Mucosa of descending colon (tissue), 3 donors: ENCODE measurements around the gene NOTCH4. TPM values are rescaled to one million over a fixed set of nuclear protein-coding genes. Genes with fewer than 3 reads are reported as not detected.
"Not testable (repeated sequence)": the region's sequence is repeated elsewhere in the genome, so short reads cannot be mapped to it uniquely, and the experiment has no call there.

Experiments
- ATAC-seq: fragments of 200-7000 bp; cut with Tn5 transposase; one replicate; pipeline ENCODE4 v1.9.1; 2020; ENCODE audit warnings: mild to moderate bottlenecking, moderate library complexity
- DNase-seq, 3 donors: peaks; one replicate each; pipeline ENCODE4 v3.0.0-alpha.2; 2020
- H3K36me3 ChIP-seq: fragments of 200-600 bp; one replicate; pipeline ENCODE4 v1.8.0; 2021; ENCODE audit warnings: low read depth, mild to moderate bottlenecking
- H3K4me1 ChIP-seq: fragments of 200-600 bp; one replicate; pipeline ENCODE4 v1.8.0; 2021; ENCODE audit warnings: low read depth, mild to moderate bottlenecking
- H3K4me3 ChIP-seq: fragments of 200-600 bp; one replicate; pipeline ENCODE4 v1.8.0; 2021; ENCODE audit warnings: mild to moderate bottlenecking
- H3K9me3 ChIP-seq: fragments of 200-600 bp; one replicate; pipeline ENCODE4 v1.8.0; 2021; ENCODE audit warnings: mild to moderate bottlenecking
- intact Hi-C, 2 donors: fragments of 100-400 bp; cut with DNase I in 1 of 2; cut with micrococcal nuclease in 1 of 2; formaldehyde crosslinking; loops; one replicate each; pipeline versions ENCODE4 v1.11.0 to v1.11.1; 2022; cut with DNase I, micrococcal nuclease
- total RNA-seq, 3 donors: library from RNA; stranded (reverse); fragmentation: NEBNext Ultra II Directional in 2 of 3; extraction: Animal tissue kit (Norgen Biotek cat#: 25700) in 2 of 3; gene quantifications; one replicate each; pipeline versions ENCODE4 v1.2.1 to v1.2.4, GENCODE V29; 2021 to 2023
- TF ChIP-seq, protein P1 (sequence below): fragments of 200-600 bp; IDR thresholded peaks from one replicate; pipeline ENCODE4 v1.8.0; 2022; ENCODE audit warnings: antibody characterized with exemption, mild to moderate bottlenecking
- donor health status: DM: no; HTN: no; CAD: no; lungs with moderate emphysema.
- donor health status: DM: no; HTN: no; CAD: no.
- donor health status: DM: no; HTN: yes; CAD: no.

The NOTCH4 gene
- total RNA-seq, 3 donors from 2014 or later: 1.5 to 10.5 (median 4.0) TPM

GRCh38 chr6:32216285-32216684 lies 7.6 kb downstream of the NOTCH4 start:
- intact Hi-C loops: no loop called here

DNA sequence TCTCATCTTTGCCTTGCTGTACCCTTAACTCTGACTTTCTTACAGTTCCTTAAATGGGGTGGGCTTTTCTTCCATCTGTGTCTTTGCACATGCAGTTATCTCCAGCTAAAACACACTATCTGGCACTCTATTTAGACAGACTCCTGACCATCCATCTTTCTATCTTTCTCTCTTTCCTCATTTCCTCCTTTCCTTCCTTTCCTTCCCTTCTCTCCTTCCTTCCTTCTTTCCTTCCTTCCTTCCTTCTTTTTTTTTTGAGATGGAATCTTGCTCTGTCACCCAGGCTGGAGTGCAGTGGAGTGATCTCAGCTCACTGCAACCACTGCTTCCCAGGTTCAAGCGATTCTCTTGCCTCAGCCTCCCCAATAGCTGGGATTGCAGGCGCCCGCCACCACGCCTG lies 8.2 kb downstream of the NOTCH4 start:
- H3K36me3 ChIP-seq: no peaks in the 10 kb centered on the region
- H3K4me1 ChIP-seq: no peaks in the 10 kb centered on the region
- ATAC-seq: no peak
- intact Hi-C loops: no loop called here
- TF ChIP-seq, protein P1, sequence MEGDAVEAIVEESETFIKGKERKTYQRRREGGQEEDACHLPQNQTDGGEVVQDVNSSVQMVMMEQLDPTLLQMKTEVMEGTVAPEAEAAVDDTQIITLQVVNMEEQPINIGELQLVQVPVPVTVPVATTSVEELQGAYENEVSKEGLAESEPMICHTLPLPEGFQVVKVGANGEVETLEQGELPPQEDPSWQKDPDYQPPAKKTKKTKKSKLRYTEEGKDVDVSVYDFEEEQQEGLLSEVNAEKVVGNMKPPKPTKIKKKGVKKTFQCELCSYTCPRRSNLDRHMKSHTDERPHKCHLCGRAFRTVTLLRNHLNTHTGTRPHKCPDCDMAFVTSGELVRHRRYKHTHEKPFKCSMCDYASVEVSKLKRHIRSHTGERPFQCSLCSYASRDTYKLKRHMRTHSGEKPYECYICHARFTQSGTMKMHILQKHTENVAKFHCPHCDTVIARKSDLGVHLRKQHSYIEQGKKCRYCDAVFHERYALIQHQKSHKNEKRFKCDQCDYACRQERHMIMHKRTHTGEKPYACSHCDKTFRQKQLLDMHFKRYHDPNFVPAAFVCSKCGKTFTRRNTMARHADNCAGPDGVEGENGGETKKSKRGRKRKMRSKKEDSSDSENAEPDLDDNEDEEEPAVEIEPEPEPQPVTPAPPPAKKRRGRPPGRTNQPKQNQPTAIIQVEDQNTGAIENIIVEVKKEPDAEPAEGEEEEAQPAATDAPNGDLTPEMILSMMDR: no peak
- H3K4me3 ChIP-seq: no peak overlapping the region
- H3K9me3 ChIP-seq: no peaks in the 10 kb centered on the region
- DNase-seq: no peak

More at GRCh38 chr6:32216285-32216684, 7.6 kb downstream of the NOTCH4 start:
- Histone ChIP-seq H3K36me3 (no peaks in the 10 kb centered on the region), H3K9me3 (no peaks in the 10 kb centered on the region), H3K4me3 (no peak overlapping the region), H3K4me1 (no peaks in the 10 kb centered on the region)
- no peak for ATAC-seq
- no peak for DNase-seq
- TF ChIP-seq, protein P1: no peak

DNA sequence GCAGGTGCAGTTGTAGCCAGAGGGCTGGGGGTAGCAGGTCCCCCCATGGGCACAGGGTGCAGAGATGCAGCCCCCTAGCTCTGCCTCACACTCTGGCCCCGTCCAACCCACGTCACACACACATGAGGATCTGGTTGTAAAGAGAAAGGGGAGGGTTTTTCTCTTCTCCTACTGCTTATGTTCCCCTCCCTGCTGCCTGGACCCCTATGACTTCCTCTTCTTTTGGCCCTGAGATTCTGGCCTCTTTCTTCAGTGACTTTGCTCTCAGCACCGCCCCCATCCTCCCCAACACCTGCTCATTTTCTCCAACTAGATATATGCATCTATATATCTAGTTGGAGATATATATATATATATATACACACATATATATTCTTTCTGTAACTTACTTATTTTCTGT lies 9.7 kb downstream of the NOTCH4 start:
- no peak for ATAC-seq
- Histone ChIP-seq H3K36me3 (no peaks in the 10 kb centered on the region), H3K4me3 (no peak overlapping the region), H3K4me1 (no peaks in the 10 kb centered on the region), H3K9me3 (no peaks in the 10 kb centered on the region)
- intact Hi-C loops: no loop called here
- TF ChIP-seq, protein P1: no peak
- DNase-seq: no peak

- H3K4me1 ChIP-seq: no peaks in the 10 kb centered on the region
- TF ChIP-seq, protein P1: no peak
- no peak for ATAC-seq
- DNase-seq: no peak
- intact Hi-C loops: no loop called here
- H3K4me3 ChIP-seq: no peak overlapping the region
- H3K9me3 ChIP-seq: no peaks in the 10 kb centered on the region
- no peaks in the 10 kb centered on the region for H3K36me3 ChIP-seq
Measured at GRCh38 chr6:32213649-32214048, 10.2 kb downstream of the NOTCH4 start.

DNA sequence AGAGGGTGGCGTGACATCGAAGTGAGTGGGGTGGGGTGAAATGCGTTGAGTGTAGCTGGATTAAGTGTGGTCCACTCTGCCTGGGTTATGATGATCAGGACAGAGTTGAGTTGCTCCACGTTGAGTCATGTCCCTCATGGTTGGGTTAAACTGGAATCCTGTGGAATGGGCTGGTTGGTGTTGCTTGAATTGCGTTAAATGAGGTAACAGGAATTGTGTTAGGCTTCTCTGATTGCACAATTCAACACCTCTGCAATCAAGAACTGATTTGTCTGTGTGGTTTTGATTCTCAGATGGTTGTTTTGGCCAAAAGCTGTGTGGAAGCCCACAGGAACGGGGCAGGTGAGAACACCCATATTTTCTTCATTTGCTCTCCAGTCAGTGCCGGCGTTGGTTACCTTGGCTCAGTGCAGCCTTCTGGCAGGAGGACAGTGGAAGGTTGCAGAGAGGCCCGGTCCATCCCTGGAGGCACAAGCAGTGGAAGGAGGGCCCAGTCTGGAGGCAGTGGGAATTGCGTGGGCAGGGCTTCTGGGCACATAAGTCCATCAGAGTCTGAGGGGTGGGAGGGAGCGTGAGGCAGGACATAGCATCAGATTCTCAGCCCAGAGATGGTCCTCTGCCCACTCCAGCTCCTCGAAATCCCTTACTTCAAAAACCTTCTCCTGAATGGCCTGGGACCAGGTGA lies 11.6 kb downstream of the NOTCH4 start:
- no peaks in the 10 kb centered on the region for H3K36me3 ChIP-seq
- intact Hi-C loops: no loop called here
- ATAC-seq (no peak), DNase-seq (no peak)
- no peaks in the 10 kb centered on the region for H3K9me3 ChIP-seq
- TF ChIP-seq, protein P1: no peak
- no peak overlapping the region for H3K4me3 ChIP-seq
- no peaks in the 10 kb centered on the region for H3K4me1 ChIP-seq

- H3K4me3 ChIP-seq, H3K9me3 ChIP-seq, intact Hi-C loops, DNase-seq, ATAC-seq, H3K36me3 ChIP-seq, H3K4me1 ChIP-seq: not testable (repeated sequence)
Measured at GRCh38 chr6:32211432-32211831, 12.4 kb downstream of the NOTCH4 start.
